Keratinocyte (primary cell): ENCODE measurements around the gene TMEM229B.

Experiments used
- EZH2 ChIP-seq: IDR thresholded peaks from one replicate; pipeline ENCODE4 v1.6.1; 2012; ENCODE audit warnings: inconsistent platforms, mild to moderate bottlenecking, low read length, moderate library complexity
- TF ChIP-seq, protein P1 (sequence below), 3 experiments: IDR thresholded peaks in 1 of 3; conservative IDR thresholded peaks in 1 of 3; optimal IDR thresholded peaks in 1 of 3; 2 replicates in 2 of 3; 3 replicates in 1 of 3; pipeline versions ENCODE3 to v1.5.1; 2011; ENCODE audit warnings: low read length in 3 of 3, mild to moderate bottlenecking in 3 of 3, moderate library complexity in 2 of 3, control low read depth in 1 of 3, inconsistent platforms in 1 of 3; ENCODE audit not compliant: insufficient read depth in 2 of 3; ENCODE audit errors: extremely low read depth in 1 of 3

- TF ChIP-seq EZH2 = no peak
- TF ChIP-seq, protein P1, sequence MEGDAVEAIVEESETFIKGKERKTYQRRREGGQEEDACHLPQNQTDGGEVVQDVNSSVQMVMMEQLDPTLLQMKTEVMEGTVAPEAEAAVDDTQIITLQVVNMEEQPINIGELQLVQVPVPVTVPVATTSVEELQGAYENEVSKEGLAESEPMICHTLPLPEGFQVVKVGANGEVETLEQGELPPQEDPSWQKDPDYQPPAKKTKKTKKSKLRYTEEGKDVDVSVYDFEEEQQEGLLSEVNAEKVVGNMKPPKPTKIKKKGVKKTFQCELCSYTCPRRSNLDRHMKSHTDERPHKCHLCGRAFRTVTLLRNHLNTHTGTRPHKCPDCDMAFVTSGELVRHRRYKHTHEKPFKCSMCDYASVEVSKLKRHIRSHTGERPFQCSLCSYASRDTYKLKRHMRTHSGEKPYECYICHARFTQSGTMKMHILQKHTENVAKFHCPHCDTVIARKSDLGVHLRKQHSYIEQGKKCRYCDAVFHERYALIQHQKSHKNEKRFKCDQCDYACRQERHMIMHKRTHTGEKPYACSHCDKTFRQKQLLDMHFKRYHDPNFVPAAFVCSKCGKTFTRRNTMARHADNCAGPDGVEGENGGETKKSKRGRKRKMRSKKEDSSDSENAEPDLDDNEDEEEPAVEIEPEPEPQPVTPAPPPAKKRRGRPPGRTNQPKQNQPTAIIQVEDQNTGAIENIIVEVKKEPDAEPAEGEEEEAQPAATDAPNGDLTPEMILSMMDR (optimal IDR thresholded peaks at IDR 0.05 in 1 of 3, IDR thresholded peaks at IDR 0.05 in 1 of 3, conservative IDR thresholded peaks at IDR 0.05 in 1 of 3; ENCODE audit: extremely low read depth in 1 of 3, insufficient read depth in 2 of 3, low read length in 3 of 3) = no peak
Observed at GRCh38 chr14:67532606-67532997, 44.1 kb upstream of the TMEM229B start.
